ENCODE results near the gene DZIP3.
"Not testable (repeated sequence)": the region's sequence is repeated elsewhere in the genome, so short reads cannot be mapped to it uniquely, and the experiment has no call there.

The DZIP3 gene

DNA sequence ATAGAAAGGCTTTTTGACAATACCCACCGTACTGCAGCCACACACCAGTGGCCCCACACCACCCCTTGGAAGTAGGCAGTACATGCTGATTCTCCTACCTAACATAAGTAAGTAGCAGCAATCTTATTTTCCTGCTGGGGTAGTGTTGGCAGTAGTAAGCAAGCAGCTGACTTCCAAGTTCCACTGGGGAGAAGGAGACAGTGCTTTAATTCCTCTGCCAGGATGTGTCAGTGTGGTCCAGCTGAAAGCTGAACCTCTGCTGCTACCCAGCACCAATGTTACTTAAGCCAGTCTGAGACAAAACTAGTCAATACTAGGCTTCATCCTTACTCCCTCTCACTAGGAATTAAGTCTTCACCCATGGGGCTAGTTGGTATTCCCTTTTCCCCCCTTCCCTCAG lies 74.7 kb downstream of the DZIP3 start:
- in situ Hi-C loops (cut with HindIII; ENCODE audit: low pct_ligation_motif_present, low pct_unique_long_range_greater_than_20kb, low sequenced_read_pairs): no loop called here
- DNase-seq: no peak

DNA sequence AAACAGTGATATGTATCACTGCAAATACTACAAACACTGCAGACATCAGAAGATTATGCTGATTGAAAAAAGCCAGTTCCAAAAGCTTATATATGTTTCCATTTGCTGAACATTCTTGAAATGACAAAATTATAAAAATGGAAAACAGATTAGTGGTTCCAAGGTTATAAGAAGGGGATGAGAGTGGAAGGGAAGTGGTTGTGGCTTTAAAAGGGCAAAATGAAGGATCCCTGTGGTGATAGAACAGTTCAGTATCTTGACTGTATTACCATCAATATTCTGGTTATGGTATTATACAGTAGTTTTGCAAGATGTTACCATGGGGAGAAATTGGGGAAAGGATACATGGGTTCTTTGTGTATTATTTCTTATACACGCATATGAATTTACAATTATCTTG lies 77.8 kb downstream of the DZIP3 start:
- DNase-seq: no peak
- in situ Hi-C loops (cut with HindIII; ENCODE audit: low pct_ligation_motif_present, low pct_unique_long_range_greater_than_20kb, low sequenced_read_pairs): no loop called here

DNA sequence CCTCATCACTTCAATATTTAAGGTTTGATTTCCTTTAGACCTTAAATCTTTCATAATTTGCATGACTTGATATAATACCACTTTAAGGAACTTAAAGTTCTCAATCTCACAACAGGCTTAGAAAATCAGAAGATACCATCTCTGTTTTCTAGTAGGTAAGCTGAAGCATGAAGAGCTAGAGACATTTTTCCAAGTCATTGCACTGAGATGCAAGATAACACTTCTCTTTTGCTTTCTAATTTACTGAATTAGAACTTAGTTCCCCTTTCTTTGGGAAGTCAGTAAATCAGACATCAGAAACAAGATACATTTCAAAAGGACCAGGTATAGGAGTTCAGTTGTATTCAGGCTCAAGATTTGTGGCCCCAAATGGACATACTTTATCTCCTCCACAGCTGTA lies 79.7 kb downstream of the DZIP3 start:
- no peak for DNase-seq
- in situ Hi-C loops (cut with HindIII; ENCODE audit: low pct_ligation_motif_present, low pct_unique_long_range_greater_than_20kb, low sequenced_read_pairs): no loop called here

DNA sequence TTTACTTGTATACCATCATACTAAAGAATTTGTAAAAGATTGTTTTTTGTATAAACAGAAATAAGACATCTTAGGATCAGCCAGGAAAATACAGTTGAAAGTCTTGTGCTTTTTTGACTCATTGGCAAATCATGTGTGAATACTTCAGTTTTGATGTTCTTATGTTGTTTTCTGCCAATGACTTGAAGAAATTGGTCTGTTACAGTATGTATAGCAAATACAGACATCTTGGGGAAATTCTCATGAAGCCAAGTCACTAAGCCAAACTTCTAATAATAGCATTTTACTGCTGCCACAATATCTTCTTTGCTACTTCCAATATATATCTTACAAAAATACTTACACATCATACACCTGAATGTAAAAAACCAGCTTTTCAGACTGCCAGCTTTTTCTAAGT lies 83.2 kb downstream of the DZIP3 start:
- no peak for DNase-seq
- in situ Hi-C loops (cut with HindIII; ENCODE audit: low pct_ligation_motif_present, low pct_unique_long_range_greater_than_20kb, low sequenced_read_pairs): no loop called here

DNA sequence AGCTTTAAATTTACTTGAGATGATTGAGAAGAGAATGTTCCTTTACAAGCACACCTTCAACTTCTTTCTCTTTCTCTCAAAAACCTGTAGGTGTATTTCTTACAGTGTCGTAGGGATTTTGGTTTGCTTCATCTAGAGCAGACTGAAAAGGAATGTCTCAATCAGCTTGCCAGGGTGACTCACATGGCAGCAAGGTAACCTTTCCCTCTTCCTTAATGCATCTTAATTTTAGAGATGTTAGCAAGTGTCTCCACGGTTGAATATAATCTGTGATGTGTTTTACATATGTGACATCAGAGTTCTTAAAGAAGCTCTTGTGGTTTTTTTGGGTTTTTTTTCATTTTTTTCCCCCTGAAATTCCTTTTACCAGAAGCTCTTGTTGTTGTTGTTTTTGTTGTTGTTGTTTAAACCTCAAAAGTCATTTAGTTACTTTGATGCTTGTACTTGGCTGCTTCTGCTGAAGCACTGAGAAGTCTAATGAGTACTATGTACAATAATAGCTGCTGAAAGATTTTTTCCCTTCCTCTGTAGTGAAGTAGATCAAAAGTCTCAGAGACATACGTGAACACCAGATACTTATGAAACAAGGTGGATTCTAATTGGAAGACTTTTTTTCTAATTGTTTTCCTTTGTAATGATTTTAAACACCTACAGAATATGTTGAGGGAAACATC lies 84.6 kb downstream of the DZIP3 start:
- no peak for DNase-seq
- in situ Hi-C loops (cut with HindIII; ENCODE audit: low pct_ligation_motif_present, low pct_unique_long_range_greater_than_20kb, low sequenced_read_pairs): no loop called here

DNA sequence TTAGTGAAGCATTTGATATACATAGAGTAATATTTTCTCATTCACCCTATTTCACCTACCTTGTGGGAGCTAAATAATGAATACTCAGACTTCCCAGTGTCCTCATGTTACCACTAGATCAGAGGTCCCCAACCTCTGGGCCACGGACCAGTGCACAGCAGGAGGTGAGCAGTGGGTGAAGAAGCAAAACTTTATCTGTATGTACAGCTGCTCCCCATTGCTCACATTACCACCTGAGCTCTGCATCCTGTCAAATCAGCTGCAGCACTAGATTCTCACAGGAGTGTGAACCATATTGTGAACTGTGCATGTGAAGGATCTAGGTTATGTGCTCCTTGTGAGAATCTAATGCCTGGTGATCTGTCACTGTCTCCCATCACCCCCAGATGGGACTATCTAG lies 88.3 kb downstream of the DZIP3 start:
- in situ Hi-C loops (cut with HindIII; ENCODE audit: low pct_ligation_motif_present, low pct_unique_long_range_greater_than_20kb, low sequenced_read_pairs): no loop called here
- DNase-seq: no peak

DNA sequence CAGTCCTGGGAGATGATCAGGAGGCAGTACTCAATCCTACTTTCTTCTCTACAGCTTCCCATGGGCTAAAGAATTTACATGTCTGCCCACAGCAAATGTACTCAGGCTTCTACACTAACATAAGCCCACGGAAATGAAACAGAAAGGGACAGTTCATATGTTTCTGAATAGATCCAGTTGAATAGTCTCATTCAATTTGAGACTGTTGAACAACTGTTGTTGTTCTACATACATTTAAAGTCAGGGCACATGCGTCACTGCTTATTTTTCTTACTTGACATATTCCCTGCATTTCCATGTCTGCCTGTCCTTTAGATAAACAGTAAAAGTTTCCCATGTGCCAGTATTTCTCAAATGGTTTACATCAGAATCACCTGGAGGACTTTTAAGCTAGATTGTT lies 102.8 kb downstream of the DZIP3 start:
- in situ Hi-C loops (cut with HindIII; ENCODE audit: low pct_ligation_motif_present, low pct_unique_long_range_greater_than_20kb, low sequenced_read_pairs); DNase-seq: not testable (repeated sequence)

DNA sequence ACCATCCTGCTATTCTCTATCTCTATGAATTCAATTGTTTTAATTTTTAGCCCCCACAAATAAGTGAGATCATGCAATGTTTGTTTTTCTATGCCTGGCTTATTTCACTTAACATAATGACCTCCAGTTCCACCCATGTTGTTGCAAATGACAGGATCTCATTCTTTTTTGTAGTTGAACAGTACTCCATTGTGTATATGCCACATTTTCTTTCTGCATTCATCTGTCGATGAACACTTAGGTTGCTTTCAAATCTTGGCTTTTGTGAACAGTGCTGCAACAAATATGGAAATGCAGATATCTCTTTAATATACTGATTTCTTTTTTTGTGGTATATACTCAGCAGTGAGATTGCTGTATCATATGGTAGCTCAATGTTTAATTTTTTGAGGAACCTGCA lies 108.9 kb downstream of the DZIP3 start:
- in situ Hi-C loops (cut with HindIII; ENCODE audit: low pct_ligation_motif_present, low pct_unique_long_range_greater_than_20kb, low sequenced_read_pairs): no loop called here
- DNase-seq: no peak

DNA sequence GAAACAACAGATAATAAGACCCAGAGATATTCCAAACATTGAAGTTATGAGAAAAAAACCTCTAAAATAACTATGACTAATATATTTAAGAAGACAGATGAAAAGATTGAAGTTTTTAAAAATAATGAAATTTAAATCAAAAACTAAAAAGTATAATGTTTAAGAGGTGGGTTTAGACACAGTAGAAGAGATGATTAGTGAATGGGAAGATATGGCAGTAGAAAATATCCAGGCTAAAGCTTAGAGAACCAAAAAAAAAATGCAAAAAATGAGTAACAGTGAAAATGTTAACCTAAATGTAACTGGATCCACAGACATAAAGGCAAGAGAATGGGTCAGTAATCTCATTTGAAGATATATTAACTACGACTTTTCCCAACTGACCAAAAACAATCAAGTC lies 115.5 kb downstream of the DZIP3 start:
- in situ Hi-C loops (cut with HindIII; ENCODE audit: low pct_ligation_motif_present, low pct_unique_long_range_greater_than_20kb, low sequenced_read_pairs): no loop called here
- no peak for DNase-seq

DNA sequence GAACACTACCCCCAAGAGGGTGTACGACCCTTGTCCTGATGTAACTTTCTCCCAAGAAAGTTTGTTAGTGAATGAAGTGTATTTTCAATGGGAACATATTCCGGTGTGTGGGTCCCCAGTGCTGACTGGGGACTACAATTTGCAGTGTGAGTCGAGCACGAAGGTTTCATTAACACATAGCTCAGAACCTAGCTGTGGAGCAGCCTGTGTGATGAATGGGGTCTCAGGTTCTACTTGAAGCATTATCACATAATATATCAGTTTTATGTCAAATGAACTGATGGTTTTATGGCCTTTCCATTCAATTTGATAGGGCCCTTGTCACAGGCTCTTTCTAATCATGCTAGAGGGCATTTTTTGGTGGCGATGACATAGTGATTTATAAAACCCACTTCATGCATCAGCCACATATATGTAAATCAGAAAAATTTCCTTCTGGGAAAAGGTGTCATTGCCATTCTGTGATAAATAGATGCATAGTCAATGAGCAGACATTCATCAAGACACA lies 123.5 kb downstream of the DZIP3 start:
- no peak for DNase-seq
- in situ Hi-C loops (cut with HindIII; ENCODE audit: low pct_ligation_motif_present, low pct_unique_long_range_greater_than_20kb, low sequenced_read_pairs): no loop called here

DNA sequence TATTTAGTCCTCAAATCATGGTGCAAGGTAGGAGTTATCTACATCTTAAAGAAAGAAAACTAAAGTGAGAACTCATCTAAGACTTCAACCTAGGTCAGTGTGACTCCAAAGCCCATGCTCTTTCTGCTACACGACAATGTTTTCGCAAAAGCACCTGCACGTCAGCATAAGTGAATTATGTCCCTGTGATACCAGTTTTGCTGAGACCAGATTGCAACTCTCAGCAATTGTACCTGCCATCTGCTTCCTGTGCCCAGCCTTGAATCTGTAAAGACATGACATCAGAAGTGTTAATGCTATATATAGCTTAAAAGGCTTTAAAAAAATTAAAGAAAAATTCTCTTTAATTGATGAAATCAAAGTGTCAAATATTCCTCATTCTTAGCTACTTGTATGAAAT lies 124.3 kb downstream of the DZIP3 start:
- in situ Hi-C loops (cut with HindIII; ENCODE audit: low pct_ligation_motif_present, low pct_unique_long_range_greater_than_20kb, low sequenced_read_pairs): no loop called here
- DNase-seq: no peak

DNA sequence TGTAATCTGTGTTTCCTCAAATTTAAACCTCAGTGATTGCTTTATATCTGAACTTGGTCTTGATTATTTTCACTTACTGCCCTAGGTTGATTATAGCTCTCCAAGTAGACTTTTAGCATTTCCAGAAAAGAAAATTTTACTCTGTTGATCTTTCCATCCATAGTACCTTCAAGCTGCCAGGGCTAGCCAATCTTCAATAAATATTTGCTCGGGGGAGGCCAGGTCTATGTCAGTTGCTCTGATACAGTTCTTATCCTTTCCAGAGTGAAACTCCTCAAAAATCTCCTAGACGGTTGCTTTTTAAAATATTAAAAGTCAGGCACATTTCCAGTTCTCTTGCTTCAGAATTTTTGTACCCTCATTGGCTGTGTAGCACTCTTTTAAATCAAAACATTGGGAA lies 128.9 kb downstream of the DZIP3 start:
- in situ Hi-C loops (cut with HindIII; ENCODE audit: low pct_ligation_motif_present, low pct_unique_long_range_greater_than_20kb, low sequenced_read_pairs): no loop called here
- no peak for DNase-seq

DNA sequence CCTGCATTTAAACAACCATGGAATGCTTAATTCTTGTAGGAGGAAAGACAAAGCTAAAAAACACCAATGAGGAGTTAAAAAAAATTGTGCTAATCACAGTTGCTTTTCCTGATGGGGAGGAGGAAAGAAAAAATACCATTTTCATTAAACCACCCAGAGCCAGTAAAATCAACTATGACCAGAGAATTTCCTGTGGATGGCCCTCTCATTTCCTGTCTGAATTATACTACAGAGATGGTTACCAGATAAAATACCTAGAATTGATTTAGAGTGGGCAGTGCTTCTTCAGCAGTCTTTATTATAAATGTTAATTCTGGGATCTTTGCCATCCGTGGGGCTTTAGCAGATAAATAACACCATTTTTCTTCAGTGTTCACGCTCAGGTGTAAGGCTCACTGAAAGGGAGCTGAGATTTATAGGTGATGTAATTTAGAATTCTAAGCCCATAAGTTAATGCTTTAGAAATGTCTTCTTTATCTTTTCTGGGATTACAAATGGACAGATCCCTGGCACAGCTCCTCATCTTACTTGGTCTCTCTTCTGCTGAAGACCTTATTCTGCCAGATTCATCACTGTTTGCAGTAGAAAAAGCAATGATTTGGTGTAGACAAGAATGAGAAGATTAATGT lies 129.8 kb downstream of the DZIP3 start:
- no peak for DNase-seq
- in situ Hi-C loops (cut with HindIII; ENCODE audit: low pct_ligation_motif_present, low pct_unique_long_range_greater_than_20kb, low sequenced_read_pairs): no loop called here

DNA sequence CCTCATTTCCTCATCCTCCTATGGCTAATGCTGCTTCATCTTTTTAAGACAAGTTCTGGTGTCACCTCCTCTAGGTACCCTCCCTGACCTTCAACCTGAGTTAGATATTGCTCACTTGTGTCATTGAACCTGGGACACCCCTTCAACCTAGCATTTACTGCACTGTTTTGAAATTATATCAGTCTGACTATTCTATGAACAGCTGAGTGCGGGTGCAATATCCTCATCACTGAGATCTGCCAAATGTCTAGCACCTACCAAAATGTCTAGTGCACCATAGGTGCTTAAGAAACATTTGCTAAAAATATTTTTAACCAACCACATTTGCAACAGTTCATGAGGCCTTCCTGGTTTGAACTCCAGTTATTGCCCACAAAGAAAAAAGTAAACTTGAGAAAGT lies 133.2 kb downstream of the DZIP3 start:
- no peak for DNase-seq

DNA sequence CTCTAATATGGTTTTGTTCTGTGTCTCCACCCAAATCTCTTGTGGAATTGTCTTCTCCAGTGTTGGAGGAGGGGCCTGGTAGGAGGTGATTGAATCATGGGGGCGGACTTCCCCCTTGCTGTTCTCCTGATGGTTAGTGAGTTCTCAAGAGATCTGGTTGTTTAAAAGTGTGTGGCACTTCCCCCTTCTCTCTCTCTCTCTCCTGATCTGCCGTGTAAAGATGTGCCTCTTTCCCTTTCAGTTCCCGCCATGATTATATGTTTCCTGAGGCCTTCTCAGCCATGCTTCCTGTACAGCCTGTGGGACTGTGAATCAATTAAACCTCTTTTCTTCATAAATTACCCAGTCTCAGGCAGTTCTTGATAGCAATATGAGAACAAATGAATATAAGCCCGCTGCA lies 134.6 kb downstream of the DZIP3 start:
- in situ Hi-C loops (cut with HindIII; ENCODE audit: low pct_ligation_motif_present, low pct_unique_long_range_greater_than_20kb, low sequenced_read_pairs): no loop called here

More for the DNA sequence above, 133.2 kb downstream of the DZIP3 start:
- in situ Hi-C loops (cut with HindIII; ENCODE audit: low pct_ligation_motif_present, low pct_unique_long_range_greater_than_20kb, low sequenced_read_pairs): no loop called here

DNA sequence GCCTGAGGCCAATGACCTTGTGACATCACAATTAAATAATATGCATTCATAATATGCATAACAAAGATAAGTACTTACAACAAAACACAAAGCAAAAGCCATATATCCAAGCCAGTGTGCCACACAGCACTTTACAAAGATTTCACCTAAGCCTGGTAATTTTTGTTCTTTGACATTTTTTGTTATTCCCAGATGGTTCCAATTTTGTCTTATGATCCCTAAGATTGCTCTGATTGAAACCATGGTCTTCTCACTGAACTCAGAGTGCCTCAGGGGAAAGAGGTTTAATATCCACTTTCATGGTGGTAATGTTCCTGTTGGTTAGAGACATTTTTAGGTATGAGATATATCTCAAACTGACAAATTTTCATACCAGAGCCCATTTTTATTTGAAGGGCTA lies 138.6 kb downstream of the DZIP3 start:
- DNase-seq: no peak
- in situ Hi-C loops (cut with HindIII; ENCODE audit: low pct_ligation_motif_present, low pct_unique_long_range_greater_than_20kb, low sequenced_read_pairs): no loop called here

More for the DNA sequence above, 134.6 kb downstream of the DZIP3 start:
- no peak for DNase-seq

DNA sequence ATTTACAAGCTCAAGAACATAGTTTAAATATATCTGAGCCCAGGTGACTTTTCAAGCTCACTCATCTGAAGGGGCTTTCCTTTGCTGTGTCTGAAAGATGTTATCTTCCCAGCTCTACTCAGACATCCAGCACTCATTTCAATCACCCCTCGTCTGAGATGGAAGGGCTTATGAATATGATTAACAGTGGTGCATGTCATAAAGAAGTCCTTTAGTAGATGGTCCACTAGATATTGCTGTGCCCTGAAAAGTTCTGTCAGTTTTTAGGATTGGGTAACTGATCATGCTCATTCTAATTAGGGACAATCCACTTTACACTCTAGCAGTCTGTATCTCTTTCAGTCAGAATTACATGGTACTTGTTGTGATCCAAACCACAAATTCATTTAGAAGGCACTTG lies 139.4 kb downstream of the DZIP3 start:
- in situ Hi-C loops (cut with HindIII; ENCODE audit: low pct_ligation_motif_present, low pct_unique_long_range_greater_than_20kb, low sequenced_read_pairs): no loop called here
- no peak for DNase-seq

DNA sequence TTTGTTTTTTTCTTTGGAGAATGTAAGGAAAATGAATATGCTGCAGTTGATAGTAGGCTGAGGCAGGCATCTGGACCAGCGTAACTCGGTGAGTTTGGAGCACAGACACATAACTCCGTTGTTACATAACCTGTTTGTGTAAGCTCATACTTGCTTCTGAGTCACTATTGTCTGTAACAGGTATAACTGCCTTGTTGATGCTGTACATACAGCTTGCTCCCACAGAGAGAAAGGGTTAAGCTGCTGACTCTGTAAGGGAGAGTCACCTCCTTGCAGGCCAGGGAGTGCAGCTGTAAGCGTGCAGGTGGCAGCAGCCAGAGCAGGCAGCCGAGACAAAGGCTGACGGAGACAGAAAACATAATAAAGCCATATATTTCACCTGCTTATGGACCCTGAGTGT lies 147.3 kb downstream of the DZIP3 start:
- in situ Hi-C loops (cut with HindIII; ENCODE audit: low pct_ligation_motif_present, low pct_unique_long_range_greater_than_20kb, low sequenced_read_pairs): no loop called here

DNA sequence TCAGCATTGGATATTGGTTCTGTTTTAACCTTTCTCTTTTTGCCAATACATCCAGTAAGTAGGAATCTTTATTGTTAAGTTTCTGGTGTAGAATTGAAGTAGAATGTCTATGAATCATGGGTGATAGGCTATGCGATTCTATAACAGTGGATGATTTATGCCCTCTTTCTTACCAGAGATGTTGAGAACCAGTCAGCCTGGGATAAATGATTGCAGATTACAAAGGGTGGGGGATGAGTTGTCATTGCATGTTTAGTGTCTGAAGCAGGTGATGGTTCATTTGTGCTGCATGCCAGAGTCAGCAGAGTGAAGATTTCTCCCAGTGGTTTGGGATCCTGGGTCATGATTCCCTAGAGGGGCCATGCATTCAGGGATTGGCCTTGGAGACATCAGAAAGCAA lies 153.4 kb downstream of the DZIP3 start:
- in situ Hi-C loops (cut with HindIII; ENCODE audit: low pct_ligation_motif_present, low pct_unique_long_range_greater_than_20kb, low sequenced_read_pairs): no loop called here
- no peak for DNase-seq

More for the DNA sequence above, 147.3 kb downstream of the DZIP3 start:
- DNase-seq: no peak

Data from ACHN (cell line).